Ramos (cell line): ENCODE measurements around the gene SORCS2.

ENCODE experiments used
- in situ Hi-C: fragments of 300-500 bp; cut with MboI; formaldehyde crosslinking; loops from one replicate; pipeline ENCODE4 v1.14.3; 2022; ENCODE audit warnings: low sequenced_read_pairs; ENCODE audit not compliant: unreplicated experiment

The SORCS2 gene

GRCh38 chr4:7659429-7660175 lies 467.3 kb downstream of the SORCS2 start:
- in situ Hi-C loops: no loop called here

GRCh38 chr4:7660176-7661039 lies 468.1 kb downstream of the SORCS2 start:
- in situ Hi-C loops: no loop called here

- in situ Hi-C loops: no loop called here
Measured at GRCh38 chr4:7661066-7661748, 468.9 kb downstream of the SORCS2 start.

- in situ Hi-C loops: no loop called here
Measured at GRCh38 chr4:7661846-7662506, 469.6 kb downstream of the SORCS2 start.

GRCh38 chr4:7662507-7662846 lies 470.1 kb downstream of the SORCS2 start:
- in situ Hi-C loops: no loop called here

GRCh38 chr4:7663075-7663541 lies 470.8 kb downstream of the SORCS2 start:
- in situ Hi-C loops: no loop called here

GRCh38 chr4:7664106-7664505 lies 471.8 kb downstream of the SORCS2 start:
- in situ Hi-C loops: no loop called here

GRCh38 chr4:7665321-7665720 lies 473.0 kb downstream of the SORCS2 start:
- in situ Hi-C loops: no loop called here

- in situ Hi-C loops: no loop called here
Measured at GRCh38 chr4:7666011-7666410, 473.7 kb downstream of the SORCS2 start.

- in situ Hi-C loops: no loop called here
Measured at GRCh38 chr4:7666744-7667143, 474.4 kb downstream of the SORCS2 start.

- in situ Hi-C loops: no loop called here
Measured at GRCh38 chr4:7668271-7668670, 475.9 kb downstream of the SORCS2 start.

GRCh38 chr4:7668826-7669225 lies 476.5 kb downstream of the SORCS2 start:
- in situ Hi-C loops: no loop called here

GRCh38 chr4:7672601-7673000 lies 480.3 kb downstream of the SORCS2 start:
- in situ Hi-C loops: no loop called here

GRCh38 chr4:7673121-7673520 lies 480.8 kb downstream of the SORCS2 start:
- in situ Hi-C loops: no loop called here

GRCh38 chr4:7674706-7675105 lies 482.4 kb downstream of the SORCS2 start:
- in situ Hi-C loops: no loop called here

- in situ Hi-C loops: no loop called here
Measured at GRCh38 chr4:7675136-7675535, 482.8 kb downstream of the SORCS2 start.

- in situ Hi-C loops: no loop called here
Measured at GRCh38 chr4:7675612-7676320, 483.4 kb downstream of the SORCS2 start.

- in situ Hi-C loops: no loop called here
Measured at GRCh38 chr4:7676398-7676922, 484.1 kb downstream of the SORCS2 start.

- in situ Hi-C loops: no loop called here
Measured at GRCh38 chr4:7677086-7677485, 484.7 kb downstream of the SORCS2 start.
